Natural killer cell (primary cell): ENCODE measurements around the gene PIH1D1. TPM values are rescaled to one million over a fixed set of nuclear protein-coding genes. Genes with fewer than 3 reads are reported as not detected.

ENCODE experiments used
- ATAC-seq, 3 donors: fragments of 150-1000 bp in 2 of 3; fragments of 200-7000 bp in 1 of 3; cut with Tn5 transposase; 1 replicate in 1 of 3; 2 replicates in 2 of 3; pipeline ENCODE4 v1.10.0; 2021; ENCODE audit warnings: mild to moderate bottlenecking in 2 of 3, moderate library complexity in 2 of 3
- DNase-seq, 2 donors: peaks; one replicate each; pipeline versions ENCODE4 v3.0.0 to v3.0.0-alpha.2; 2013 to 2021; ENCODE audit warnings: mixed read lengths in 1 of 2
- H3K27ac ChIP-seq: one replicate; pipeline ENCODE4 v1.5.1; 2013; ENCODE audit warnings: mild to moderate bottlenecking, low read length
- H3K27me3 ChIP-seq: one replicate; pipeline ENCODE4 v1.6.1; 2013; ENCODE audit warnings: low read length; ENCODE audit not compliant: control insufficient read depth, insufficient read depth
- H3K36me3 ChIP-seq: one replicate; pipeline ENCODE4 v1.6.1; 2013; ENCODE audit warnings: low read length; ENCODE audit not compliant: control insufficient read depth, insufficient read depth
- H3K4me1 ChIP-seq: one replicate; pipeline ENCODE4 v1.6.1; 2013; ENCODE audit warnings: low read length; ENCODE audit not compliant: control insufficient read depth, insufficient read depth
- H3K4me3 ChIP-seq: one replicate; pipeline ENCODE4 v1.5.1; 2013; ENCODE audit warnings: low read length
- H3K9me3 ChIP-seq: one replicate; pipeline ENCODE4 v1.6.1; 2013; ENCODE audit warnings: low read length; ENCODE audit not compliant: control insufficient read depth, insufficient read depth
- H3K27ac Mint-ChIP-seq, 2 donors: one replicate each; pipeline ENCODE4 v1.8.0; 2022; ENCODE audit warnings: mild to moderate bottlenecking in 2 of 2, mixed read lengths in 2 of 2, moderate library complexity in 1 of 2
- H3K27me3 Mint-ChIP-seq, 2 donors: one replicate each; pipeline ENCODE4 v1.8.0; 2022; ENCODE audit warnings: low read depth in 2 of 2, mixed read lengths in 2 of 2
- H3K36me3 Mint-ChIP-seq: one replicate; pipeline ENCODE4 v1.8.0; 2022; ENCODE audit warnings: mixed read lengths
- H3K4me1 Mint-ChIP-seq, 2 donors: one replicate each; pipeline ENCODE4 v1.8.0; 2022; ENCODE audit warnings: mixed read lengths in 2 of 2
- H3K4me3 Mint-ChIP-seq: one replicate; pipeline ENCODE4 v1.8.0; 2022; ENCODE audit warnings: mild to moderate bottlenecking, moderate library complexity, mixed read lengths
- H3K9me3 Mint-ChIP-seq, 2 donors: one replicate each; pipeline ENCODE4 v1.8.0; 2022; ENCODE audit warnings: mixed read lengths in 2 of 2
- CTCF ChIP-seq: fragments of 200-600 bp; IDR thresholded peaks from one replicate; pipeline ENCODE4 v1.8.0; 2022; ENCODE audit warnings: antibody characterized with exemption
- WGBS: methylation state at CpG from one replicate; pipeline ENCODE4 v1.1.7; 2013; ENCODE audit warnings: missing lambda C conversion rate; ENCODE audit not compliant: insufficient coverage; 5-methylcytosine and 5-hydroxymethylcytosine counted together
- intact Hi-C: fragments of 100-400 bp; cut with micrococcal nuclease; formaldehyde crosslinking; loops from one replicate; pipeline ENCODE4 v1.14.2; 2022
- total RNA-seq, 4 donors: library from RNA; stranded (reverse); fragments of 120-200 nt in 1 of 4; gene quantifications; one replicate each; pipeline versions ENCODE4 v1.2.3 to v1.2.4, GENCODE V29; 2013 to 2022

The PIH1D1 gene
- 100 to 1,000 TPM; 112 to 149 (median 138) TPM for total RNA-seq
- total RNA-seq (2013): 104 TPM

GRCh38 chr19:49451430-49452181 is at the start of gene PIH1D1:
Gene PIH1D1, minus strand, starts transcription at chr19:49451814. Its CDS starts 240 bp downstream, at chr19:49451574.
- peak within 1 kb of the TSS; percentile 95 for H3K4me3 ChIP-seq
- H3K4me1 Mint-ChIP-seq: peaks cover 44 to 47% of the 10 kb centered on the region in 2 donors
- no peaks in the 10 kb centered on the region for H3K9me3 ChIP-seq
- H3K4me1 ChIP-seq: peaks cover 40% of the 10 kb centered on the region
- under 1% methylated on average over 41 of the region's 42 CpGs for WGBS
- H3K27ac Mint-ChIP-seq: peak within 1 kb of the TSS; percentile 98 to 100
- TF ChIP-seq CTCF: no peak
- DNase-seq (peak; percentile 89 to 99), ATAC-seq (peak; percentile 66 to 77 (median 70))
- H3K36me3 Mint-ChIP-seq: no peaks in the 10 kb centered on the region
- intact Hi-C loops: loop anchor here (1.0 to 2.0 kb wide), 2 partner anchors 8 to 45 kb away; partner anchors contain the start of gene RPS11
- no peaks in the 10 kb centered on the region for H3K27me3 Mint-ChIP-seq
- peaks cover 29% of the 10 kb centered on the region for H3K36me3 ChIP-seq
- no peaks in the 10 kb centered on the region for H3K9me3 Mint-ChIP-seq
- H3K27ac ChIP-seq: peak within 1 kb of the TSS; percentile 99
- H3K27me3 ChIP-seq: no peaks in the 10 kb centered on the region
- H3K4me3 Mint-ChIP-seq: peak within 1 kb of the TSS; percentile 99

- Histone ChIP-seq H3K9me3 (no peaks in the 10 kb centered on the region), H3K27me3 (no peaks in the 10 kb centered on the region), H3K4me1 (peaks cover 83% of the 10 kb centered on the region), H3K27ac (peak overlapping the region; percentile 83), H3K36me3 (peaks cover 28% of the 10 kb centered on the region), H3K4me3 (peak overlapping the region; percentile 78)
- no peaks in the 10 kb centered on the region for H3K27me3 Mint-ChIP-seq
- H3K4me3 Mint-ChIP-seq: peak overlapping the region; percentile 99
- no peaks in the 10 kb centered on the region for H3K9me3 Mint-ChIP-seq
- H3K36me3 Mint-ChIP-seq: no peaks in the 10 kb centered on the region
- ATAC-seq (no peak), DNase-seq (peak in 1 of 2 donors; percentile 60)
- peaks cover 50 to 61% of the 10 kb centered on the region in 2 donors for H3K4me1 Mint-ChIP-seq
- no peak for TF ChIP-seq CTCF
- WGBS: 34% methylated on average over 17 of the region's 19 CpGs
- intact Hi-C loops: no loop called here
- peak overlapping the region; percentile 97 for H3K27ac Mint-ChIP-seq
These were observed 47.5 kb upstream of the PIH1D1 start for GRCh38 chr19:49499030-49499670.

GRCh38 chr19:49498475-49498874 is 46.9 kb upstream of the PIH1D1 start:
- Mint-ChIP-seq H3K27ac (peak overlapping the region; percentile 97), H3K27me3 (no peaks in the 10 kb centered on the region), H3K9me3 (no peaks in the 10 kb centered on the region), H3K36me3 (no peaks in the 10 kb centered on the region), H3K4me3 (peak overlapping the region; percentile 99), H3K4me1 (peaks cover 50 to 61% of the 10 kb centered on the region in 2 donors)
- no peaks in the 10 kb centered on the region for H3K9me3 ChIP-seq
- peak overlapping the region; percentile 83 for H3K27ac ChIP-seq
- DNase-seq: no peak
- no peak for ATAC-seq
- intact Hi-C loops: no loop called here
- H3K4me1 ChIP-seq: peaks cover 90% of the 10 kb centered on the region
- no peak for TF ChIP-seq CTCF
- 78% methylated on average over 6 of the region's 7 CpGs for WGBS
- H3K4me3 ChIP-seq: peak overlapping the region; percentile 78
- H3K36me3 ChIP-seq: peaks cover 28% of the 10 kb centered on the region
- no peaks in the 10 kb centered on the region for H3K27me3 ChIP-seq
